Tibial nerve (tissue), 4 donors: ENCODE measurements around the gene ATP6V1F.

Source experiments
- CTCF ChIP-seq, 5 experiments: fragments of 200-600 bp in 3 of 5; fragments of 450-650 bp in 2 of 5; sonication (generic) in 3 of 5; IDR thresholded peaks; one replicate each; pipeline ENCODE4 v1.5.1; 2016 to 2019; ENCODE audit warnings: antibody characterized with exemption in 5 of 5, mild to moderate bottlenecking in 3 of 5, moderate library complexity in 2 of 5
- EP300 ChIP-seq, 2 donors: sonication (generic); formaldehyde crosslinking; IDR thresholded peaks; one replicate each; pipeline ENCODE4 v1.6.1; 2017; ENCODE audit warnings: antibody characterized with exemption in 2 of 2, mild to moderate bottlenecking in 1 of 2

GRCh38 chr7:128859232-128860157 is 3.2 kb upstream of the ATP6V1F start:
- TF ChIP-seq CTCF (IDR thresholded peaks at IDR 0.05) (peak in 1 of 5 experiments; percentile 0), EP300 (IDR thresholded peaks at IDR 0.05) (no peak)
